ENCODE results near the gene CYTL1.

The CYTL1 gene

DNA sequence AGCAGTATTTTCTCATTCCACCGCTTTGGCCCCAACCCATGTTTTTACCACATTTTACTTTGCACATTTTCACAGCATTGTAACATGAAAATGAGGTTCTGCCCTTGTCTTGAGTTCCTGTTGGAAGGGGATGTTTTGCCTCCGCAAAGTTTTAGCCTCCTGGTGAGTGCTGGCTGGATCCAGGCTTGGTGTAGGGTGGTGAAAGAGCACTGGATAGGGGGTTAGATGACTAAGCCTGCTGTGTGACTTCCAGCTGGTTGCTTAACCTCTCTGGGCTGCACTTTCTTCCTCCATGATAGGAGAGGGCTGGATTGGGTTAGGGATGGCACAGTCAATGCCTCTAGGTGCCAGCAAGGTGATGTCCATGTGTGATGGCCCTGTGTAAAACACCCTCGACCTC is 28.9 kb downstream of the CYTL1 start:
- H2BK15ac ChIP-seq (replicated peaks; ENCODE audit: low read depth): no peak overlapping the region
- WGBS (ENCODE audit: extremely low coverage, insufficient coverage, low lambda C conversion rate): no CpG with 5 or more reads among the region's 3 CpGs
- H4K8ac ChIP-seq (ENCODE audit: low read depth, low read length): no peak overlapping the region

DNA sequence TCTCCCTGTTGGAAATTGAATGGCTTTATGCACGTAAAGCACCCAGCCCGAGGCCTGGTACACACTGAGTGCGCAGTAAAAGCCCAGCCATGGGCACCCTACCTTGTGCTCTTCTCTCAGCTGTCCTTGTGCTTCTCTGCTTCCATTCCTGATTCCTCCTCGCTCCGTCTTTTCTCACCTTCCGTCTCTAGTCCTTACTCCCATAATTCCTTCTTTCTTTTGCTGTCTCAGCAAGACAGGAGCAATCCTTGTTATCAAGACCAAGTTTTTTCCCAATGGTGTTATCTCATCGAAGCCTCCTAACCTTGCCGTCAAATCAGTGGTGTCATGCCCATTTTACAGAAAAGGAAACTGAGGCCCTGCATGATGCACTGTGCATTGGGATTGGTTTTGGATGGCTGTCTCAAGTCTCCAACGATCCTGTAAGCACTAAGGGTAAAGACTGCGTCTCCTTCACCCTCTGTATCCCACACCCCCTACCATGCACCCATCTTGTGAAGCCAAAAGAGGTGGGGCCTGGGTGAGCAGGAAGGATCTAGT is 30.1 kb downstream of the CYTL1 start:
- Histone ChIP-seq H3K4me2 (ENCODE audit: low read length) (no peak overlapping the region), H3K56ac (ENCODE audit: low read length) (no peak overlapping the region), H3K79me1 (ENCODE audit: low read length) (no peaks in the 10 kb centered on the region), H3K9ac (ENCODE audit: low read length) (no peak overlapping the region), H2AK5ac (ENCODE audit: low read length) (no peak overlapping the region), H3K18ac (ENCODE audit: low read length) (no peak overlapping the region), H2BK120ac (ENCODE audit: low read depth, low read length) (no peak overlapping the region), H3K36me3 (ENCODE audit: control insufficient read depth, insufficient read depth, low read length) (no peaks in the 10 kb centered on the region), H3K79me2 (ENCODE audit: control insufficient read depth, insufficient read depth, low read length) (no peaks in the 10 kb centered on the region), H3K27ac (ENCODE audit: low read depth, low read length) (no peak overlapping the region), H3K4ac (ENCODE audit: low read depth, low read length) (no peak overlapping the region), H3K4me1 (ENCODE audit: control insufficient read depth, low read depth, low read length) (no peaks in the 10 kb centered on the region), H3K4me3 (ENCODE audit: low read length) (no peak overlapping the region), H3K23ac (ENCODE audit: low read length) (no peak overlapping the region), H3K27me3 (ENCODE audit: insufficient read depth, low read length, poor library complexity) (no peaks in the 10 kb centered on the region), H2BK5ac (ENCODE audit: low read length) (no peak overlapping the region), H4K8ac (ENCODE audit: low read depth, low read length) (no peak overlapping the region), H2BK15ac (replicated peaks; ENCODE audit: low read depth) (no peak overlapping the region), H4K5ac (ENCODE audit: low read length) (no peak overlapping the region)
- DNase-seq: peak; percentile 19
- WGBS (ENCODE audit: extremely low coverage, insufficient coverage, low lambda C conversion rate): no CpG with 5 or more reads among the region's 10 CpGs

More for the DNA sequence above, 28.9 kb downstream of the CYTL1 start:
- Histone ChIP-seq H2BK120ac (ENCODE audit: low read depth, low read length) (no peak overlapping the region), H3K18ac (ENCODE audit: low read length) (no peak overlapping the region), H3K27ac (ENCODE audit: low read depth, low read length) (no peak overlapping the region), H3K36me3 (ENCODE audit: control insufficient read depth, insufficient read depth, low read length) (no peaks in the 10 kb centered on the region), H3K4me2 (ENCODE audit: low read length) (no peak overlapping the region), H3K23ac (ENCODE audit: low read length) (no peak overlapping the region), H3K4me1 (ENCODE audit: control insufficient read depth, low read depth, low read length) (peaks cover 1% of the 10 kb centered on the region), H4K5ac (ENCODE audit: low read length) (no peak overlapping the region), H3K56ac (ENCODE audit: low read length) (no peak overlapping the region), H3K4ac (ENCODE audit: low read depth, low read length) (no peak overlapping the region), H3K27me3 (ENCODE audit: insufficient read depth, low read length, poor library complexity) (no peaks in the 10 kb centered on the region), H3K9ac (ENCODE audit: low read length) (no peak overlapping the region), H3K4me3 (ENCODE audit: low read length) (no peak overlapping the region), H2AK5ac (ENCODE audit: low read length) (no peak overlapping the region), H3K79me1 (ENCODE audit: low read length) (no peaks in the 10 kb centered on the region), H3K79me2 (ENCODE audit: control insufficient read depth, insufficient read depth, low read length) (no peaks in the 10 kb centered on the region), H2BK5ac (ENCODE audit: low read length) (no peak overlapping the region)
- DNase-seq: no peak

DNA sequence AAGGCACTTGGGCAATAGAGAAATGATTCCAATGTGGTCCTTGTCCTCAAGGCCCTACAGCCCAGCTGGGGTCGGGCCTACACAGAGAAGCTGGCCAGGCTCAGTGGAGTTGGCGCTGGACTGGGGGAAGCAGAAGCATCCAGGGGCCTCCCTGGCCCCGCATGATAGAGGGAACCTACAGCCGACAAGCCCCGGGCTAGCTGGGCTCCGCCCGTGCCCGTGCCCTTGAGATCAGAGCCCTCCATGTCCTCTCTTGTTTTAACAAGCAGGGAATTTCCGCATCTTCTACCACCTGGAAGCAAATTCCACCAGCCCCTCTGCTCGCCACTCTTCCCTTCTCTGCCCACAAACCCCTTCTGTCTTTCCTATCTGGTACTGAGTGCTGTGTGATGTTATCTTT is 31.6 kb downstream of the CYTL1 start:
- Histone ChIP-seq H3K4me1 (ENCODE audit: control insufficient read depth, low read depth, low read length) (no peaks in the 10 kb centered on the region), H3K4me2 (ENCODE audit: low read length) (no peak overlapping the region), H2BK5ac (ENCODE audit: low read length) (no peak overlapping the region), H3K27ac (ENCODE audit: low read depth, low read length) (no peak overlapping the region), H4K8ac (ENCODE audit: low read depth, low read length) (no peak overlapping the region), H3K27me3 (ENCODE audit: insufficient read depth, low read length, poor library complexity) (no peaks in the 10 kb centered on the region), H3K36me3 (ENCODE audit: control insufficient read depth, insufficient read depth, low read length) (no peaks in the 10 kb centered on the region), H3K79me2 (ENCODE audit: control insufficient read depth, insufficient read depth, low read length) (no peaks in the 10 kb centered on the region), H3K4ac (ENCODE audit: low read depth, low read length) (no peak overlapping the region), H4K5ac (ENCODE audit: low read length) (no peak overlapping the region), H2AK5ac (ENCODE audit: low read length) (no peak overlapping the region), H3K18ac (ENCODE audit: low read length) (no peak overlapping the region), H3K56ac (ENCODE audit: low read length) (no peak overlapping the region), H2BK15ac (replicated peaks; ENCODE audit: low read depth) (no peak overlapping the region), H3K4me3 (ENCODE audit: low read length) (no peak overlapping the region), H3K23ac (ENCODE audit: low read length) (no peak overlapping the region), H2BK120ac (ENCODE audit: low read depth, low read length) (no peak overlapping the region), H3K79me1 (ENCODE audit: low read length) (no peaks in the 10 kb centered on the region), H3K9ac (ENCODE audit: low read length) (no peak overlapping the region)
- WGBS (ENCODE audit: extremely low coverage, insufficient coverage, low lambda C conversion rate): no CpG with 5 or more reads among the region's 10 CpGs
- DNase-seq: no peak

DNA sequence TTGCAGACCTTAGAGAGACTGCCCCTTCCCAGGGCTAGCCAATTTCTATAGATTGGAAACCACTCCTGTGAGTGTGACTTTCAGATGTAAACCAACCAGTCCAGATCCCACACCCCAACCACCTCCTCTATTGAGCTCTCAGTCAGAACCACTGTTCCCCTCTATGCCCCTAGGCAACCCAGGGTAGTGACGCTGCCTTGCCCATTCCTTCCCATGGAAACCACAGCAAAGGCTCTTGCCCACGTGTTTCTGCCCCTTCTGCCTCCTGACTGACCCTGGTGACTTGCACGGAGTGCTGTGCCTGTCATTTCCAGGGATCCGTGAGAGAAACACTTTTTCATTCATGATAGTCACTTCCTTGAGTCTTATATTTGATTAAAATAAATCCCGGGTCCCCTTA is 32.4 kb downstream of the CYTL1 start:
- Histone ChIP-seq H3K4me3 (ENCODE audit: low read length) (no peak overlapping the region), H3K23ac (ENCODE audit: low read length) (no peak overlapping the region), H2BK15ac (replicated peaks; ENCODE audit: low read depth) (no peak overlapping the region), H3K27me3 (ENCODE audit: insufficient read depth, low read length, poor library complexity) (no peaks in the 10 kb centered on the region), H3K9ac (ENCODE audit: low read length) (no peak overlapping the region), H3K18ac (ENCODE audit: low read length) (no peak overlapping the region), H3K4me2 (ENCODE audit: low read length) (no peak overlapping the region), H3K79me2 (ENCODE audit: control insufficient read depth, insufficient read depth, low read length) (no peaks in the 10 kb centered on the region), H3K79me1 (ENCODE audit: low read length) (no peaks in the 10 kb centered on the region), H3K4me1 (ENCODE audit: control insufficient read depth, low read depth, low read length) (no peaks in the 10 kb centered on the region), H3K27ac (ENCODE audit: low read depth, low read length) (no peak overlapping the region), H2BK5ac (ENCODE audit: low read length) (no peak overlapping the region), H4K8ac (ENCODE audit: low read depth, low read length) (no peak overlapping the region), H3K36me3 (ENCODE audit: control insufficient read depth, insufficient read depth, low read length) (no peaks in the 10 kb centered on the region), H3K4ac (ENCODE audit: low read depth, low read length) (no peak overlapping the region), H4K5ac (ENCODE audit: low read length) (no peak overlapping the region), H3K56ac (ENCODE audit: low read length) (no peak overlapping the region), H2AK5ac (ENCODE audit: low read length) (no peak overlapping the region), H2BK120ac (ENCODE audit: low read depth, low read length) (no peak overlapping the region)
- WGBS (ENCODE audit: extremely low coverage, insufficient coverage, low lambda C conversion rate): no CpG with 5 or more reads among the region's 5 CpGs
- DNase-seq: no peak

DNA sequence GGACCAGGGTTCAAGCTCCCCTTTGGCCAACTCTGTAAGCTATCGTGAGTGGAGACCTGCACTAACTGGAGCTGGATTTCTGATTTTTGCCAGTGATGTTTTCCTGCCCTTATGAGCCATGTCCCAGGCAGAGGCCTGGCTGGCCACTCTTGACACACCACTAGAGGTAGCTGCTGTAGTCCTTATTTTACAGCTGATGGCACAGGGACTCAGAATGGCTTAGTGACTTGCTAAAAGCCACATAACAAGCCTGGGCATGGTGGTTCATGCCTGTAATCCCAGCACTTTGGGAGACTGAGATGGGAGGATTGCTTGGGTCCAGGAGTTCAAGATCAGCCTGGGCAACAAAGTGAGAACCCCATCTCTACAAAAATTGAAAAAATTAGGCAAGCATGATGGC is 33.4 kb downstream of the CYTL1 start:
- H4K5ac ChIP-seq (ENCODE audit: low read length): no peak overlapping the region
- H3K56ac ChIP-seq (ENCODE audit: low read length): no peak overlapping the region
- no peaks in the 10 kb centered on the region for H3K4me1 ChIP-seq (ENCODE audit: control insufficient read depth, low read depth, low read length)
- H3K36me3 ChIP-seq (ENCODE audit: control insufficient read depth, insufficient read depth, low read length): no peaks in the 10 kb centered on the region
- peak; percentile 65 for DNase-seq
- H3K79me1 ChIP-seq (ENCODE audit: low read length): no peaks in the 10 kb centered on the region
- no peaks in the 10 kb centered on the region for H3K79me2 ChIP-seq (ENCODE audit: control insufficient read depth, insufficient read depth, low read length)
- H3K23ac ChIP-seq (ENCODE audit: low read length): no peak overlapping the region
- H2BK5ac ChIP-seq (ENCODE audit: low read length): no peak overlapping the region
- no peak overlapping the region for H3K4me2 ChIP-seq (ENCODE audit: low read length)
- no peak overlapping the region for H3K4ac ChIP-seq (ENCODE audit: low read depth, low read length)
- H3K4me3 ChIP-seq (ENCODE audit: low read length): no peak overlapping the region
- no peak overlapping the region for H2BK120ac ChIP-seq (ENCODE audit: low read depth, low read length)
- no peak overlapping the region for H2BK15ac ChIP-seq (replicated peaks; ENCODE audit: low read depth)
- no CpG with 5 or more reads among the region's 1 CpG for WGBS (ENCODE audit: extremely low coverage, insufficient coverage, low lambda C conversion rate)
- H2AK5ac ChIP-seq (ENCODE audit: low read length): no peak overlapping the region
- H3K27ac ChIP-seq (ENCODE audit: low read depth, low read length): no peak overlapping the region
- no peak overlapping the region for H4K8ac ChIP-seq (ENCODE audit: low read depth, low read length)
- no peak overlapping the region for H3K9ac ChIP-seq (ENCODE audit: low read length)
- no peaks in the 10 kb centered on the region for H3K27me3 ChIP-seq (ENCODE audit: insufficient read depth, low read length, poor library complexity)
- H3K18ac ChIP-seq (ENCODE audit: low read length): no peak overlapping the region

DNA sequence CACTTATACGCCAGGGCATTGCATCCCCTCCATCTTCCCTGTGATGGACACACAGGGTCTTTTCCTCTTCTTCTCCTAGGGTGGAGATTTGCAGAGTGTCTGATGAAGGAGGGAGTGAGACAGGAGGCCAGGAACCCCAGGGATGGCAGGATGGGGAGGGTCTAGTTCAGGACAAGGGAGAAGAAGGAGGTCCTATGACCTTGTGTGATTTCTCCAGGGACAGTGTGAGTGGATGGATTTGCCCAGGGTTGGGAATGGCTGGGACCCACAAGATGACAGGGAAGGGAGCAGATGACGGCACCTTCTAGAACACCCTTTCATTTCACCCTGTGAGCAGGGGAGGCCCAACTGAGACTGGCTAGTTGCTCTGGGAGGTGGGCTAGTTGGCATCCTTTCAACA is 34.2 kb downstream of the CYTL1 start:
- Histone ChIP-seq H3K36me3 (ENCODE audit: control insufficient read depth, insufficient read depth, low read length) (no peaks in the 10 kb centered on the region), H3K4ac (ENCODE audit: low read depth, low read length) (no peak overlapping the region), H3K27me3 (ENCODE audit: insufficient read depth, low read length, poor library complexity) (no peaks in the 10 kb centered on the region), H3K4me3 (ENCODE audit: low read length) (no peak overlapping the region), H3K56ac (ENCODE audit: low read length) (no peak overlapping the region), H3K79me2 (ENCODE audit: control insufficient read depth, insufficient read depth, low read length) (no peaks in the 10 kb centered on the region), H3K9ac (ENCODE audit: low read length) (no peak overlapping the region), H3K4me2 (ENCODE audit: low read length) (no peak overlapping the region), H2AK5ac (ENCODE audit: low read length) (no peak overlapping the region), H3K27ac (ENCODE audit: low read depth, low read length) (no peak overlapping the region), H4K5ac (ENCODE audit: low read length) (no peak overlapping the region), H3K79me1 (ENCODE audit: low read length) (no peaks in the 10 kb centered on the region), H4K8ac (ENCODE audit: low read depth, low read length) (no peak overlapping the region), H3K23ac (ENCODE audit: low read length) (no peak overlapping the region), H3K4me1 (ENCODE audit: control insufficient read depth, low read depth, low read length) (no peaks in the 10 kb centered on the region), H2BK120ac (ENCODE audit: low read depth, low read length) (no peak overlapping the region), H2BK5ac (ENCODE audit: low read length) (no peak overlapping the region), H2BK15ac (replicated peaks; ENCODE audit: low read depth) (no peak overlapping the region), H3K18ac (ENCODE audit: low read length) (no peak overlapping the region)
- no peak for DNase-seq
- WGBS (ENCODE audit: extremely low coverage, insufficient coverage, low lambda C conversion rate): no CpG with 5 or more reads among the region's 2 CpGs
